Measurements from ENCODE around the gene GPSM3.

DNA sequence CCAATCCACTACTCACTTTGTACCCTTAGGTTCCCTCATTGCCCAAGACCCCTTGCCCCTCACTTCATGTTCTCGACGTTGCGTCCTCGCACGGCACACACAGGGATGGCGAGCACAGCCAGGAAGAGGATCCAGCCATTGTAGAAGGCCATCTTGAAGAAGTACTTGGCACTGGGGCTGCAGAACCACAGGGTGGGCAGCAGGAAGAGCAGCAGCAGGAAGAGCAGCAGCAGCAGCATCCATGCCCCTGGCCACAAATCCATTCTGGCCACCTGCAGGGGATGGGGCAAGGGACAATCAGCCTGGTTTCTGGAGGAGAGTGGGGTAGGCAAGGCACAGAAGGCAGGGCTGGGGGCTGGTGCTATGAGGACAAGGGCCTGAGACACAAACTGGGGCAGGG is 21.2 kb downstream of the GPSM3 start:
- no peak for TF ChIP-seq EZH2 (IDR thresholded peaks at IDR 0.05; ENCODE audit: borderline replicate concordance, low read depth, low read length, poor library complexity, severe bottlenecking)
- TF ChIP-seq, protein P1, sequence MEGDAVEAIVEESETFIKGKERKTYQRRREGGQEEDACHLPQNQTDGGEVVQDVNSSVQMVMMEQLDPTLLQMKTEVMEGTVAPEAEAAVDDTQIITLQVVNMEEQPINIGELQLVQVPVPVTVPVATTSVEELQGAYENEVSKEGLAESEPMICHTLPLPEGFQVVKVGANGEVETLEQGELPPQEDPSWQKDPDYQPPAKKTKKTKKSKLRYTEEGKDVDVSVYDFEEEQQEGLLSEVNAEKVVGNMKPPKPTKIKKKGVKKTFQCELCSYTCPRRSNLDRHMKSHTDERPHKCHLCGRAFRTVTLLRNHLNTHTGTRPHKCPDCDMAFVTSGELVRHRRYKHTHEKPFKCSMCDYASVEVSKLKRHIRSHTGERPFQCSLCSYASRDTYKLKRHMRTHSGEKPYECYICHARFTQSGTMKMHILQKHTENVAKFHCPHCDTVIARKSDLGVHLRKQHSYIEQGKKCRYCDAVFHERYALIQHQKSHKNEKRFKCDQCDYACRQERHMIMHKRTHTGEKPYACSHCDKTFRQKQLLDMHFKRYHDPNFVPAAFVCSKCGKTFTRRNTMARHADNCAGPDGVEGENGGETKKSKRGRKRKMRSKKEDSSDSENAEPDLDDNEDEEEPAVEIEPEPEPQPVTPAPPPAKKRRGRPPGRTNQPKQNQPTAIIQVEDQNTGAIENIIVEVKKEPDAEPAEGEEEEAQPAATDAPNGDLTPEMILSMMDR (conservative IDR thresholded peaks at IDR 0.05; ENCODE audit: low read depth, low read length) = no peak

Measured in A673 (cell line).